Ascending aorta (tissue), 2 donors: ENCODE data around the gene NCOA1. TPM values are rescaled to one million over a fixed set of nuclear protein-coding genes. Genes with fewer than 3 reads are reported as not detected.
"Not testable (repeated sequence)": the region's sequence is repeated elsewhere in the genome, so short reads cannot be mapped to it uniquely, and the experiment has no call there.

Source experiments
- DNase-seq, 2 donors: peaks; one replicate each; pipeline ENCODE4 v3.0.0-alpha.2; 2019; ENCODE audit warnings: low spot score in 2 of 2
- H3K27ac ChIP-seq, 2 donors: fragments of 200-600 bp; sonication (generic); one replicate each; pipeline ENCODE4 v1.5.1; 2016 to 2017; ENCODE audit warnings: mild to moderate bottlenecking in 1 of 2
- H3K27me3 ChIP-seq: fragments of 200-600 bp; sonication (generic); one replicate; pipeline ENCODE4 v1.5.1; 2017
- H3K36me3 ChIP-seq, 2 donors: fragments of 200-600 bp; sonication (generic); one replicate each; pipeline ENCODE4 v1.5.1; 2016
- H3K4me1 ChIP-seq, 2 donors: fragments of 200-600 bp; sonication (generic); one replicate each; pipeline ENCODE4 v1.5.1; 2016 to 2017; ENCODE audit warnings: mild to moderate bottlenecking in 1 of 2
- H3K4me3 ChIP-seq, 2 donors: fragments of 200-600 bp; sonication (generic); one replicate each; pipeline ENCODE4 v1.5.1; 2016 to 2017; ENCODE audit warnings: mild to moderate bottlenecking in 1 of 2
- H3K9me3 ChIP-seq, 2 donors: fragments of 200-600 bp; sonication (generic); one replicate each; pipeline ENCODE4 v1.5.1; 2016
- intact Hi-C: fragments of 100-400 bp; cut with DNase I; formaldehyde crosslinking; loops from one replicate; pipeline ENCODE4 v1.15.1; 2023
- total RNA-seq: library from RNA; depleted of rRNA; stranded (reverse); fragments of >200 nt; gene quantifications from one replicate; pipeline ENCODE4 v1.1.0, GENCODE V29; 2016
- TF ChIP-seq, protein P1 (sequence below), 3 experiments: fragments of 200-600 bp in 2 of 3; fragments of 450-650 bp in 1 of 3; sonication (generic) in 2 of 3; IDR thresholded peaks; one replicate each; pipeline ENCODE4 v1.5.1; 2016 to 2019; ENCODE audit warnings: antibody characterized with exemption in 3 of 3, mild to moderate bottlenecking in 1 of 3, moderate library complexity in 1 of 3

NCOA1 gene
- total RNA-seq, 1 donor from 2014 or later: 19.3 TPM

DNA sequence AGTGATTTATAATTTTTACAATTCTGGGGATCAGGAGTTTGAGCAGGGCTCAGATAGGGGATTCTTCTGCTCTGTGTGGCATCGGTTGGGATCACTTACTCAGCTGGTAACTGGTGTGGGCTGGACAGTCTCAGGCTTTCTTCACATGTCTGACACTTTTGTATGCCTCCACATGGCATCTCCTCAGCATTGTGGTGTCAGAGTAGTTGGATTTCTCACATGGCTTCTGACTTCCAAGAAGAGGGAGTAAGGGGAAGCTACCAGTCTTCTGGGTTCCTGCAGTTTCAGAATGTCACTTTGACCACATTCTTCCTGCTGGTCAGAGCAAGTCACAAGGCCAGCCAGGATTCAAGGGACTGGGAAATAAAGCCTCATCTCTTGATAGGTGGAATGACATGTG lies 55.6 kb downstream of the NCOA1 start:
- H3K9me3 ChIP-seq: peaks cover 0 to 10% of the 10 kb centered on the region in 2 donors
- no peak overlapping the region for H3K4me3 ChIP-seq
- TF ChIP-seq, protein P1, sequence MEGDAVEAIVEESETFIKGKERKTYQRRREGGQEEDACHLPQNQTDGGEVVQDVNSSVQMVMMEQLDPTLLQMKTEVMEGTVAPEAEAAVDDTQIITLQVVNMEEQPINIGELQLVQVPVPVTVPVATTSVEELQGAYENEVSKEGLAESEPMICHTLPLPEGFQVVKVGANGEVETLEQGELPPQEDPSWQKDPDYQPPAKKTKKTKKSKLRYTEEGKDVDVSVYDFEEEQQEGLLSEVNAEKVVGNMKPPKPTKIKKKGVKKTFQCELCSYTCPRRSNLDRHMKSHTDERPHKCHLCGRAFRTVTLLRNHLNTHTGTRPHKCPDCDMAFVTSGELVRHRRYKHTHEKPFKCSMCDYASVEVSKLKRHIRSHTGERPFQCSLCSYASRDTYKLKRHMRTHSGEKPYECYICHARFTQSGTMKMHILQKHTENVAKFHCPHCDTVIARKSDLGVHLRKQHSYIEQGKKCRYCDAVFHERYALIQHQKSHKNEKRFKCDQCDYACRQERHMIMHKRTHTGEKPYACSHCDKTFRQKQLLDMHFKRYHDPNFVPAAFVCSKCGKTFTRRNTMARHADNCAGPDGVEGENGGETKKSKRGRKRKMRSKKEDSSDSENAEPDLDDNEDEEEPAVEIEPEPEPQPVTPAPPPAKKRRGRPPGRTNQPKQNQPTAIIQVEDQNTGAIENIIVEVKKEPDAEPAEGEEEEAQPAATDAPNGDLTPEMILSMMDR (IDR thresholded peaks at IDR 0.05): no peak
- H3K4me1 ChIP-seq: no peaks in the 10 kb centered on the region
- no peaks in the 10 kb centered on the region for H3K27me3 ChIP-seq
- no peak overlapping the region for H3K27ac ChIP-seq
- no peak for DNase-seq
- H3K36me3 ChIP-seq: no peaks in the 10 kb centered on the region
- intact Hi-C loops: no loop called here

DNA sequence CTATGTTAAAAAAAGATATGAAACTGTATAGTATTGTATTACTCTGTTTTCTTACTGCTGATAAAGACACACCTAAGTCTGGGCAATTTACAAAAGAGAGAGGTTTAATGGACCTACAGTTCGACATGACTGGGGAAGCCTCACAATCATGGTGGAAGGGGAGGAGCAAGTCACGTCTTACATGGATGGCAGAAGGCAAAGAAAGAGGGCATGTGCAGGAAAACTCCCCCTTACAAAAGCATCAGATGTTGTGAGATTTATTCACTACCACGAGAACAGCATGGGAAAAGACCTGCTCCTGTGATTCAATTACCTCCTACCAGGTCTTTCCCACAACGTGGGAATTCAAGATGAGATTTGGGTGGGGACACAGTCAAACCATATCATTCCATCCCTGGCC lies 57.0 kb downstream of the NCOA1 start:
- peaks cover 0 to 2% of the 10 kb centered on the region in 2 donors for H3K9me3 ChIP-seq
- DNase-seq: no peak
- H3K36me3 ChIP-seq: no peaks in the 10 kb centered on the region
- no peaks in the 10 kb centered on the region for H3K27me3 ChIP-seq
- H3K4me1 ChIP-seq: no peaks in the 10 kb centered on the region
- TF ChIP-seq, protein P1 (IDR thresholded peaks at IDR 0.05): no peak
- intact Hi-C loops: no loop called here
- no peak overlapping the region for H3K4me3 ChIP-seq
- H3K27ac ChIP-seq: no peak overlapping the region

- DNase-seq, H3K27ac ChIP-seq, H3K36me3 ChIP-seq, H3K9me3 ChIP-seq, intact Hi-C loops, H3K4me1 ChIP-seq, H3K4me3 ChIP-seq, H3K27me3 ChIP-seq: not testable (repeated sequence)
These were observed 59.2 kb downstream of the NCOA1 start for GRCh38 chr2:24550301-24550700.

DNA sequence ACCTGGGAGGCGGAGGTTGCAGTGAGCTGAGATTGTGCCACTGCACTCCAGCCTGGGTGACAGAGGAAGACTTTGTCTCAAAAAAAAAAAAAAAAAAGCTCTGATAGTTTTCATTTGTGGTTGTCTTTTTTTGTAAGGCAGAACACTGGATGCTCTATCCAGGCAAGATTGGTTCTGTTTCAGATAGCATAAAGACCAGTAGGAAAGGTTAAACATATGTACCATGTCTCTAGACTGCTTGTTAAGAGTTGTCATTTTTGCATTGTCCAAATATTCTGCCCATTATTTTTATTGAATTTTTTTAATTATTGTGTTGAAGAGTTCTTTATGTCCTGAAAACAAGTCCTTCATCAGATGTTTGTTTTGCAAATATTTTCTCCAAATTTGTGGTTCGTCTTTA lies 60.0 kb downstream of the NCOA1 start:
- Histone ChIP-seq H3K4me1 (no peaks in the 10 kb centered on the region), H3K4me3 (no peak overlapping the region), H3K36me3 (peaks cover 0 to 2% of the 10 kb centered on the region in 2 donors), H3K9me3 (peaks cover 0 to 3% of the 10 kb centered on the region in 2 donors), H3K27me3 (no peaks in the 10 kb centered on the region), H3K27ac (no peak overlapping the region)
- no peak for DNase-seq
- TF ChIP-seq, protein P1 (IDR thresholded peaks at IDR 0.05): no peak
- intact Hi-C loops: no loop called here

DNA sequence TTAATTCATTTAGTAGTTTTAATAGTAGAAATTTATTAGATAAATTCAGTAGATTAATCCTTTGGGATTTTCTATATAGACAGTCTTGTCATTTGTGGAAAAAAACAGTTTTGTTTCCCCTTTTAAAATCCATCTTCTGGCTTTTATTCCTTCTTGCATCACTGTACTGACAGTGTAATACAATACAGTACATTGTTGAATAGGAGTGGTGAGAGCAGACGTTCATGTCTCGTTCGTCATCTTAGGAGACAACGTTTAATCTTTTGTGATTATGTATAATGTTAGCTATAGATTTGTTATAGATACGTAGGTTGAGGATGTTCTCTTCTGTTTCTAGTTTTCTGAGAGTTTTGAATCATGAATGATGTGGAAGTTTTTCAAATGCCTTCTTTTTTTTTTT lies 61.8 kb downstream of the NCOA1 start:
- TF ChIP-seq, protein P1 (IDR thresholded peaks at IDR 0.05): no peak
- Histone ChIP-seq H3K27me3 (no peaks in the 10 kb centered on the region), H3K4me1 (no peaks in the 10 kb centered on the region), H3K9me3 (peaks cover 0 to 8% of the 10 kb centered on the region in 2 donors), H3K4me3 (no peak overlapping the region), H3K27ac (no peak overlapping the region), H3K36me3 (peaks cover 0 to 6% of the 10 kb centered on the region in 2 donors)
- DNase-seq: no peak
- intact Hi-C loops: no loop called here

DNA sequence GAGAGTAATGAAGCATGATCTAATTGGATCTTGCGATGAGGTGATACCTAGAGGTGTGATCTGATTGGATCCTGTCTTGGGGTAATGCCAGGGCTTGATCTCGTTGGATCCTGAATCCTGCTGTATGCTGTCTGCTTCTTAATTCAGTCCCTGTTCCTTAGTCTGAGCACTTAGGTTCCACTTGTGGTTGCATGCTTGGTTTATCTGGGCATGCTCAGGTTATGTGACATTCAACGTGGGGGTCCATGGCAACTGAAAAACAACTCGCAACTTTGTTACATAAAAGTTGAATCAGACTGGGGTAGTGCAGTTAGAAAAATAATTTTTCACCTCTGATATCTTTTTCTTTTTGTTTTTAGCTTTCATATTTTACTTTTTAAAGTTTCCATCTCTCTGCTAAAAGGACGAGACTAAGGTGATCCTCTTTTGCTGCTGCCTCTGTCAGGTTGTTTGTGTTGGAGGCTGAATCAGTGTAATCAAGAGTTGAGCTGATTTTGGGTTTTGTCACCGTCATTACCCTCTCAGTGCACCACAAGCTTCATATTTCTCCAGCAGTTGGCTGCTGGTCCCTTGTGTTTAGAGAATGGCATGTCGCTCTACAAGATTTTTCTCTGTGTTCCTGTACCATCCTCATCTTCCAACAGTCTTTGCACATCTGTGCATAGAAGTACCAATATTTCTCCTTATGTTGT lies 67.9 kb downstream of the NCOA1 start:
- no peak overlapping the region for H3K27ac ChIP-seq
- no peak overlapping the region for H3K4me3 ChIP-seq
- TF ChIP-seq, protein P1 (IDR thresholded peaks at IDR 0.05): no peak

More for the DNA sequence above, 67.9 kb downstream of the NCOA1 start:
- Histone ChIP-seq H3K36me3 (peaks cover 0 to 6% of the 10 kb centered on the region in 2 donors), H3K9me3 (peaks cover 0 to 8% of the 10 kb centered on the region in 2 donors), H3K4me1 (peaks cover 0 to 4% of the 10 kb centered on the region in 2 donors), H3K27me3 (no peaks in the 10 kb centered on the region)
- DNase-seq: no peak
- intact Hi-C loops: no loop called here
